Measurements from ENCODE around the gene SEL1L3. TPM values are rescaled to one million over a fixed set of nuclear protein-coding genes. Genes with fewer than 3 reads are reported as not detected.

The SEL1L3 gene
- total and polyA plus RNA-seq, 8 donors = 4.1 to 173 (median 53.6) TPM

DNA sequence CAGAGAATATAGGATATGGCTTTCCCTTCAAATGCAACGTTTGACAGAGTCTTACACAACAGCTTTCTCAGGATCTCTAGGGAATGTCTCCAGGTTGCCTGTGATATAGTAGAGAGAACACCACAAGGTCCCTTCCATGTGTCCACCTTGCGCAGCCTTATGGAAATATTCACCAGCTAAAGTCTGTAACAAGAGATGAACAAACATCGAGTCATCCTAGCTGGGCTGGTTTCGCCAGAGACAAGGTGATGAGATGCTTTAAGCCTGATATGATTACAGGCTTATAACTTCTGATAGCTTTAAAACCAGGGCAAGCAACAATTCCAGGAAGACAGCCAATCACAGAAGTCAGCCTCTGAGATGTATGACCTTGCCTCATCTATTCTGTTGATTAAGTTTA lies 83.8 kb downstream of the SEL1L3 start:
- intact Hi-C loops (cut with DNase I; ENCODE audit: low total_unique reads) = no loop called here
- no peak for DNase-seq
- WGBS, 5 donors = 75 to 92% (median 89%) methylated on average over 4 of the region's 4 CpGs
- TF ChIP-seq EP300 (IDR thresholded peaks at IDR 0.05) = no peak
- no peak for TF ChIP-seq POLR2A (IDR thresholded peaks at IDR 0.05)
- TF ChIP-seq CTCF (IDR thresholded peaks at IDR 0.05) = no peak
- TF ChIP-seq POLR2AphosphoS5 (IDR thresholded peaks at IDR 0.05) = no peak
- H3K27me3 ChIP-seq = no peaks in the 10 kb centered on the region
- no peak overlapping the region for H3K4me3 ChIP-seq
- H3K9me3 ChIP-seq = no peaks in the 10 kb centered on the region
- H3K36me3 ChIP-seq = peaks cover 25 to 90% (median 84%) of the 10 kb centered on the region in 4 donors
- no peak overlapping the region for H3K27ac ChIP-seq
- H3K4me1 ChIP-seq = no peaks in the 10 kb centered on the region

DNA sequence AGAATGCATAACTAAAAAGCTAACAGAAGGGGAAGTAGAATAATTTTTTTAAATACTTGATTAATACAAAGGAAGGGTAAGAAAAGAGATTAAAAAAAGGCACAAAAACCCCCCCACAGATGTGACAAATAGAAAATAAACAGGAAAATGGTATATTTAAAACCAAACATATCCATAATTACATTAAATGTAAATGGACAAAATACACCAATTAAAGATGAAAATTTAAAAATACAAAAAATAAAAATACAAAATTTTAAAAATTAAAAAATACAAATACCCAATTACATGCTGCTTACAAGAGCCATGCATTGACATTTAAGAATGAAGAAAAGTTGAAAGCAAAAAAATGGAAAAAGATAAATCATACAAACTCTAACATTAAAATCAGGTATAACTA lies 86.0 kb downstream of the SEL1L3 start:
- Histone ChIP-seq H3K4me1 (peaks cover 0 to 7% (median 0%) of the 10 kb centered on the region in 4 donors), H3K9me3 (no peaks in the 10 kb centered on the region), H3K36me3 (peaks cover 22 to 71% (median 64%) of the 10 kb centered on the region in 4 donors), H3K4me3 (no peak overlapping the region), H3K27me3 (no peaks in the 10 kb centered on the region), H3K27ac (no peak overlapping the region)
- intact Hi-C loops (cut with DNase I; ENCODE audit: low total_unique reads) = no loop called here
- DNase-seq = no peak
- no peak for TF ChIP-seq CTCF (IDR thresholded peaks at IDR 0.05)
- TF ChIP-seq POLR2A (IDR thresholded peaks at IDR 0.05) = no peak
- TF ChIP-seq EP300 (IDR thresholded peaks at IDR 0.05) = no peak
- no peak for TF ChIP-seq POLR2AphosphoS5 (IDR thresholded peaks at IDR 0.05)

DNA sequence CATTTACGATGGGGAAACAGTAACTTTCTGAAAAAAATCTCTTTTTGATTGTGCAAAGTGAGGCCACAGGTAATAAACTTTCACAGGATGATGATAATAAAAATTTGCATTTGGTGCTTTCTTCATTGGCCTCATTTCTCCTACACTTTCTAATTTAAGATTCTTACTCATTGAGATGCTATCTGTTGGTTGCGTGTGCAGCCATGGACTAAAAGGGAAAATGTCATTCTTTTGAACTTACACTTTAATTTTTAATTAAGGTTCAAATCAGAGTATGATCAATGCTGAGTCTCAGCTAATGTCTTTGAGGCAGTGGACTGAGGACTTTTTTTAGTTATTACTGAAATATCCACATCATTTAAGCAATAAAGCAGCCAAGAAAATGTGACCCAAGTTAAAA lies 87.6 kb downstream of the SEL1L3 start:
- 91 to 98% (median 95%) methylated on average over 2 of the region's 2 CpGs for WGBS, 5 donors
- DNase-seq = no peak
- TF ChIP-seq EP300 (IDR thresholded peaks at IDR 0.05) (no peak), POLR2A (IDR thresholded peaks at IDR 0.05) (no peak), POLR2AphosphoS5 (IDR thresholded peaks at IDR 0.05) (no peak), CTCF (IDR thresholded peaks at IDR 0.05) (no peak)
- H3K4me1 ChIP-seq = peaks cover 0 to 13% (median 4%) of the 10 kb centered on the region in 4 donors
- H3K9me3 ChIP-seq = no peaks in the 10 kb centered on the region
- intact Hi-C loops (cut with DNase I; ENCODE audit: low total_unique reads) = no loop called here
- no peak overlapping the region for H3K27ac ChIP-seq
- no peak overlapping the region for H3K4me3 ChIP-seq
- peaks cover 13 to 55% (median 49%) of the 10 kb centered on the region in 4 donors for H3K36me3 ChIP-seq
- no peaks in the 10 kb centered on the region for H3K27me3 ChIP-seq

- Histone ChIP-seq H3K9me3 (no peaks in the 10 kb centered on the region), H3K4me1 (peaks cover 0 to 13% (median 4%) of the 10 kb centered on the region in 4 donors), H3K4me3 (no peak overlapping the region), H3K27me3 (no peaks in the 10 kb centered on the region), H3K27ac (no peak overlapping the region), H3K36me3 (peaks cover 1 to 46% (median 36%) of the 10 kb centered on the region in 4 donors)
- intact Hi-C loops (cut with DNase I; ENCODE audit: low total_unique reads) = no loop called here
- 94 to 97% (median 96%) methylated on average over 4 of the region's 4 CpGs for WGBS, 5 donors
- no peak for DNase-seq
- TF ChIP-seq POLR2AphosphoS5 (IDR thresholded peaks at IDR 0.05) (no peak), EP300 (IDR thresholded peaks at IDR 0.05) (no peak), POLR2A (IDR thresholded peaks at IDR 0.05) (no peak), CTCF (IDR thresholded peaks at IDR 0.05) (no peak)
Measured at GRCh38 chr4:25773358-25773757, 89.4 kb downstream of the SEL1L3 start.

Measured in stomach (tissue), 9 donors.